NCI-H2107 treated with DMSO at 0.1 percent for 48 hours (cell line): Measurements from ENCODE around the gene EFCAB9.
"Not testable (repeated sequence)": the region's sequence is repeated elsewhere in the genome, so short reads cannot be mapped to it uniquely, and the experiment has no call there.

Experiments used
- DNase-seq: peaks from one replicate; lab custom pipeline; 2025; ENCODE audit not compliant: unreplicated experiment; lab: John Stamatoyannopoulos, UW

Gene EFCAB9

DNA sequence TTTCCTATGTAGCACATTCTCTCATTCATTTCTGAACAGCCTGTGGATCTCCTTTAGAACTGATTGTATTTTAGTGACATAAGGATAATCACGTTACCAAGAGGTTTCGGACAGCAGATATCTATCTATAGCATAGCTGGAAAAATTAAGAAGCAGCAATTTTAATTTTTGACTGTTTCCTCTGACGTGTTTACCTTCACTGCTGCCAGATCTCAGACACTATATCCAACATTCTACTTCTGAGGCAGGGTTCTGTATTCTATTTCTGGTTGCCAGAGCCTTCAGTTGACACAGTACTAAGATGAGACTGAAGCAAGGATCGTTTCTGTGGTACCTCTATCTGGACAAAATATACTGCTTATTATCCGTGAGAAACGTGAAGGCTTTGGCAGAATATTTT is at the start of gene EFCAB9:
Gene EFCAB9 (plus strand): TSS at position 301 of the 400 bp plus-strand sequence. CDS start 1 bp downstream, at position 302.
- DNase-seq, result no peak

DNA sequence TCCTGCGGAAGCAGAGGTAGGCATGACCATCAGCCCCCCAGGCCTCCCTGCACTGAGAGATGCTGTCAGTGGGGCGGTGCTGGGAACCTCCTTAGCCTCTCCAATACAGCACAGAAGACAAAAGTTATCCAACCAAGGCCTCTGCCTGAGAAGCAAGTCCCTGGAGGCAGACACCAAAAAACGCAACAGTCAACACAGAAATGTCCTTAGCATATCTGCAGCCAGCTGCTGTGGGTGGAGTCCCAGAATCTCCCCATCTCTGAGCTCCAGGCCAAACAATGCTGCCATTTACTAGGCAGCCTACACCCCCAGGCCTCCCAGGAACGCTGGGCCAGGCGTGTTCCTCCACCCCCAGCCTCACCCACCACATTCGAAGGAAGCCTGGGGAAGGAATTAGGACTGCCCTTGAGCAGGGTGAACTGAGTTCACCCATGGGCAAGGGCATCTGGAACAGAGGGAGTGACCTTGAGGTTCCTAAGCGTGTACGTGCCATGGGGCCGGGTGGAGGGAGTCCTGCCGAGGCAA is 49.6 kb upstream of the EFCAB9 start:
- DNase-seq, result no peak

DNA sequence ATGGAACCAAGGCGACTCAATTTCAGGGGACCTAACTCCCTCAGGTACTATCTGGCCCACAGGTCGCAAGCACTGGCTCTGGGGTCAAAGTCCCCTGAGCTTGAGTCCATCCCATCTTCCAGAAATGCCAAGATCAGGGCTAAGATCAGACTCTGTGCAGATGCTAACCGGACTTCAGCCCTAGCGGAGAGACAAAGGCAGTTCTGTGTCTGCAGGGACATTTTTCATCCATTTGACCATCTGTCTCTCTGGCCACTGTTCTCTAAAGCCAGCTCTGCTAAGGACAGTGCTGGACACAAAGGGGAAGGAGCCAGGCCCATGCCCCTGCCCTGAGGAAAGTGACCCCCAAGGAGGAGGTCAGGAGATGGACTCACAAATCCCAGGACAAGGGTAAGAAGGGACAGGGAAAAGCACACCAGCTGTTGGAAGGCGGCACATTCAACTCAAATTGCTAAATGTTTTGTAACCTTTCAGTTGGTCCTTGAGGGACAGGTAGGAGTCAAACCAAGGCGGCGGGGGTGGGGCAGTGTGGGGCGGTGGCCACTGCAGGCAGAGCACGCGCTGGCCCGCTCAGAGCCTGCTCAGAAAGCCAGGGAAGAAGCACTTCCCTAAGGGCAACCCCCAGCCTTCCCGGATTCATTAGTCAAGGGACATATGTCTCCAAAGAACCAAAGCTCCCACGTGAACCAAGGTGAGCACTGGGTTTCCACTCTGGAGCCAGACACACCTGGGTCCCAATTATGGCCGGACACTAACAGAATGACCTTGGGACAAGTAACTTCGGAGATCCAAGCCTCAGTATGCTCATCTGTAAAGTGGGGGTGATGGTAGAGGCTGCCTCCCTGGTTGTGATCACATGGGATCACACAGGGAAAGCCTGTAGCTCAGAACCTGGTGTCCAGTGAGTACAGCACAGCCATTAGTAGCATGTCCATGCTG is 48.8 kb upstream of the EFCAB9 start:
- DNase-seq, result no peak

DNA sequence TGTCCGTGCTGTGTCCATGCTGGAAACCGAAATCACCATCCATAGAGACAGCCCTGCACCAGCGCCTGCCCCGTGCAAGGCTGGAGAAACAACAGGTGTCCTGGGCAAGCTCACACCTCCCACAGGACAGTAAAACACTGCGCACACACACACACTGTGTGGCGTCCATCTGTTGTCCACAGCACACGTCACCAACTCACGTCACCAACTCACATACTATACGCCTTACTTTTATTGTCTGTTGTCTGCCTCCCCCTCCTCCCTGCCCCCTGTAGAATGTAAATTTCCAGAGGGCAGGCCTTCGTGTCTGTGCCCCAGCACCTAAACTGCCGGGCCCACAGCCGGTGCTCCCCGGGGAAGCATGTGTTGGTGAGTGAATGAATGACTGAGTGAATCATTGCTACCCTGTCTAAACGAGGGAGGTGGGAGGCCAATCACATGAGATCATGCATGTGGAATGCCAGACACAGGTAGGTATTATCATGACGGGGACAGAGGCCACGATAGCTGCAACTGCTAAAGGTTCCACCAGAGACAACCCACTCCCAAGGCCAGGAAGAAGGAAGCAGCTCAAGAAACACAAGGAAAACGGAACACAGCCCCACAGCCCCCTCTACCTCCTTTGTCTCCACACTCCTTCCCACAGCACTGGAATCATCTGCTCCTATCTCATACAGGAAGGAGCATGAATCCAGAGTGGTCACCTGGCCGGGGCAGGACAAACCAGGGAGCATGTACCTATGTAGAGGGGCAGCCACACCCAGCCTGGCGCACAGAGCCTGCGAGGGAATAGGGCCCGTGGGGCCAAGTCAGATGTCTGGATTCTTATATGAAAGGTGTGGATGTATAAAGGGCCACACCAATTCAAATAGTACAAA is 47.9 kb upstream of the EFCAB9 start:
- no peak for DNase-seq

DNA sequence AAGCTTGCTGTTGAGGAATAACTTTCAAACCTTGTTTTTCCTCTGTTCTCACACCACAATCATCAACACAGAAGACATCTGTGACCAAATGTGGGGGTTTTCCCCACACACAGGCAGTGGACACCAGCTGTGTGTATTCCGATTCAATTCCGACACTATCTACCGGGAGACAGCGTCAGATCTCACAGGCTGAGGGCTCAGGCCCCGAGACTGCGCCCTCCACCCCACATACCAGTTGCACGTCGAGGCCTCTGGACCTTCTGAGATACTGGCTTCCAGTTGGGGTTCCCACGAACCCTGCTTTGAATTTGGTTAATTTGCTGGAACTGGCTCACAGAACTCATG is 47.3 kb upstream of the EFCAB9 start:
- no peak for DNase-seq

DNA sequence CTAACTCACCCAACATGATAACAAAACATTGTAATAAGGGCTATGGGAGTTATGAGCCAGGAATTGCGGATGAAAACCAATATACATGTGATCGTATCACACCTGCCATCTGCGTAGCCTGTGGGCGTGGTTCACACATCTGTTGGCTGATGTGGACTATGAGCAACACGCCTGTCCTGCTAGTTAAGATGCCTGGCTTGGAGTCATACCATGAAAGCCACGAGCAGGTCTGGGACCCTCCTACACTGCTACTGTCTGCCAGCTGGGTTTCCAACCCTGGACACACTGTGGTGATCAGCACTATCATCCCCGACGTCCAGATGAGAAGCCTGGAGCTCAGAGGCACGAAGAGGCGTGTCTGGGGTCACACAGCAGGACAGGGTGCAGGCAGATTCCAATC is 46.1 kb upstream of the EFCAB9 start:
- no peak for DNase-seq

DNA sequence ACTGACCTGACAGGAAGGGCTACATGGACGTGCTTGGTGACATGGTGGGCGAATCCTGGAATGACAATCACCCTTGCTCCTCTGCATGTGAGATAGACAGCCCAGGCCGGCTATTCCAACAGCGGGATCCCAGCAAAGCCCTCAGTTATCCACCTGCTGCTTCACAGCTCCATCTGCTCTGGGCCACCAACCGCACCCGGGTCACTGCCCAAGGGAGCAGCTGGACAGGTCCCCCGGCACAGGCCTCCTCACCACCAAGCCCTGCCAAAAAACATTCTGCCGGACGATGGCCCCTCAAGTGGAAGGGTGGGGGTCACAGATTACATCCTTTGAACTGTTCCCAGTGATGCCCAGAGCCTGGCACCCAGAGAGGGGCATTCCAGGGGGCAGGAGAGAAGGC is 45.6 kb upstream of the EFCAB9 start:
- DNase-seq, result no peak

DNA sequence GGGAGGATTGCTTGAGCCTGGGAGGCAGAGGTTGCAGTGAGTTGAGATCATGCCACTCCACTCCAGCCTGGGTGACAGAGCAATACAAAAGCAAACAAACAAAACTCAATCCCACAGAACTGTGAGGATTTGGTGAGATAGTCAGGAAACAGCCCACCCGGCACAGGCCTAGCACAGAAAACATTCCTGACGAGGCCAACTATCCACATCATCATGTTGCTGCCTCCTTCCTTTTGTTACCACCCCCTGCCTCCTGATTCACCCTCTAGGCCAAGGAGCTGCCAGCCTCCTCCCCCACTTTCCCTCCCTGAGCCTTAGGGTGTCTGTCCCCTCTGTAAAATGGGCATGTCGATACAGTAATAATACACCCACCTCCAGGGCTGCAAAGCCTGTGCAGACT is 44.9 kb upstream of the EFCAB9 start:
- no peak for DNase-seq

DNA sequence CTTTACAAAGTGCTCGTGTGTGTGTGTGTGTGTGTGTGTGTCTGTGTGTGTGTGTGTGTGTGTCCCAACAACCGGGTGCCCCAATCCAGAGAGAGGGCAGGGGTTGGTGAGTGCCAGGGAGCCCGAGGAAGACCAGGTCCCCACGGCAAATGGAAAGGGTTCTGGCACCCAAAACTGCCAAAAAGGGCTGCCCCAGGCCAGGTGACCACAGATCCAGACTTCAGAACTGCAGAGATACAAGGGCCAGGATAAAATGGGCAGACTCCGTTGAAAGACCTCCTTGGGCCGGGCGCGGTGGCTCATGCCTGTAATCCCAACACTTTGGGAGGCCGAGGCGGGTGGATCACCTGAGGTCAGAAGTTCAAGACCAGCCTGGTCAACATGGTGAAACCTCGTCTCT is 44.5 kb upstream of the EFCAB9 start:
- not testable (repeated sequence) for DNase-seq

DNA sequence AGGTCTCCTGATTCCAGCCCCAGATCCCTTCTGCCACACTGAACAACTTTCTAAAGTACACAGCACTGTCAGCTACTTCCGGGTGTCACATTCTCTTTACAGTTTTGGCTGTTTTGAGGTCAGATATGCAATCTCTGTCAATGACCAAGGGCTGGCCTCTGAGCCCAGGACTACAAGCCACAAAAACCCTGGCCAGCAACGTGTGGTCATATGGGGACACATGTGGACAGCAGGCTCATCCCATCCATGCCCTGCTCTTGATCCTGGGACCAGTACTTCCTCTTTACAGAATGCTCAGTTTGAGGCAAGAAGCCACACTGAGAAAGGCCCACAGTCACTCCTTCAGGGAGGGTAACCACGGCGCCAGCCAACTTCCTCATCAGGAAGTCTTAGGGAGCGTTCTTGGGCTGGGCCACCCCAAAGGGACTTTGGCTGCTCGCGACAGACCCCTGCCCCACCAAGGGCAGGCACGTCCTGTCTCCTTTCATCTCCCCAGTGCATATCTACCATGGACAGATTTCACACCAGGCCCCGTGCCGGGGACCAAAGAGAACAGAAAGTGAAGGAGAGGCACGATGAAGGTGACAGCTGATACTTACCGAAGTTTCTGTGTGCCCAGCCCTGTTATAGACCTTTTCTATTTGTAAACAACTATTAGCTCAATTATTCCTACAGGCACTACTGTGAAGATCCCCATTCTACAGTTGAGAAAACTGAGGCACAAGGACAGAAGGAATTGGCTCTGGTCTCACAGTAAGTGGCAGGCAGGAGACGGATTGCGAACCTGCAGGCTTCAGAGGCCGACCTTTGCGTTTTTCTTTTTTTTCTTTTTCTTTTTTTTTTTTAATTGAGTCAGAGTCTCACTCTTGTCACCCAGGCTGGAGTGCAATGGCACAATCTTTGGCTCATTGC is 43.2 kb upstream of the EFCAB9 start:
- DNase-seq, result no peak

DNA sequence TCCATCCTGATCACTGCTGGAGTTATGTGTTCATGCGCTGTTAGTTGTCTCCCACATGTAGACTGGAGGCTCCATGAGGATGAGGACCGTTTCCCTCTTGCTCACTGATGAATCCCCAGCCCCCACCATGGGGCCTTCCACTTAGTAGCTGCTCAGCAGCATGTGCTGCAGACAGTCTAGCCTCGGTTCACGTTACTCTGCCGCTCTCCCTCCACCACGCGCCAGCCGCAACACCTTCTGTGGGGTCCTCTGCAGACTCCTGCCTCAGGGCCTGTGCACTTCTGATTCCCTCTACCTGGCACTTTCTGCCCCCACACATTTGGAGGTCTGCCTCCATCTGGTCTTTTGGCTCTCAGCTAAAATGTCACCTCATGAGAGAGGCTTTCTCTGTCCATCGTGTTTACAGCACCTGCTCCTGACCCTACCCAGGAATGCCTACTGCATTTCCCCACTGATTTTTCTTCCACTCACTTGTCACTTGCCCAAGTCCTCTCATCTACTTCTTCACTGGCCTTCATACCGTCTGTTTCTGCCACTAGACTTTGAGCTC is 42.2 kb upstream of the EFCAB9 start:
- DNase-seq, result no peak

DNA sequence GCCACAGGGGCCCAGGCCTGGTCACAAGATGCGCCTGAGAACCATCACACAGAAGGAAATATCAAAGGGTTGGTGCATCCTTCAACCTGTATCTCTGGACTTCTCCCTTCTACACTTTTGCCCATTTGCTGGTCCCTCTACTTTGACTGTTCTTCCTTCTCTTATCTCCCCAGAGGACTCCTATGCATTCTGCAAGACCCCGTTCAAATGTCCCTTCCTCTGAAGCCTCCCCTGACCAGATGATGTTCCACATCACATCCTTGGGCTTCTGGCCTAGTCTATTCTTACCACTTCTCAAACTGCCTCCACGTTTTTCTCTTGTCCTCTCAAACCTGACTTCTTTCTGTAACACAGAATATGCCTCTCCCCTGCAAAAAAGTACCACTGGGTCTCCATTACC is 40.3 kb upstream of the EFCAB9 start:
- DNase-seq, result no peak

DNA sequence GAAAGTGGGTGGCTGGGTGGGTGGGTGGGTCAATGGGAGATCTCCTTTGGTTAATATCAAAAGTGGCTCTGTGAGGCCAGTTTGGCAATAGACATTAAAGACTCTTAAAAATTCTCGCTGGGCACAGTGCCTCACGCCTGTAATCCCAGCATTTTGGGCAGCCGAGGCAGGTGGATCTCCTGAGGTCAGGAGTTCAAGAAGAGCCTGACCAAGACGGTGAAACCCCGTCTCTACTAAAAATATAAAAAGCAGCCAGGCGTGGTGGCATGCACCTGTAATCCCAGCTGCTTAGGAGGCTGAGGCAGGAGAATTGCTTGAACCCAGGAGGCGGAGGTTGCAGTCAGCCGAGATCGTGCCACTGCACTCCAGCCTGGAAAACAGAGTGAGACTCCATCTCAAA is 38.9 kb upstream of the EFCAB9 start:
- not testable (repeated sequence) for DNase-seq

DNA sequence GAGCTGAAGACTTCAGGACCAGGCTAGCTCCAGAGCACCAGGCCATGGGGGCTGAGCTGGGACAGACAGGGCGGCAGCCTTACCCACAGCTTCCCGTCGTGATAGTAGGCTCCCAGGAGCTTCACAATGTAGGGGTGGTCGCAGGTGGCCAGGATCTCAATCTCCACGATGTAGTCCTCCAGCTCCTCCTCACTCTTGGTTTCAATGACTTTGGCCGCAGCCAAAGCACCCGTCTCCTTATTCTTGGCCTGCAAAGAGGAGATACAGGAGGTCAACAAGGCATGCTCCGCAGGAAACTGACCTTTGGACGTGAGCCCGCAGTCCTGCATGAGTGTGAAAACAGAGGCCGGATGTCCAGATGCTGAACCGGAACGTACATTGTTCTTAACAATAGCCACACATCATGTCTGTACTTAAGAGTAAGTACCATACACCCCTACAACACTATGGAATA is 37.4 kb upstream of the EFCAB9 start:
- DNase-seq, result no peak

DNA sequence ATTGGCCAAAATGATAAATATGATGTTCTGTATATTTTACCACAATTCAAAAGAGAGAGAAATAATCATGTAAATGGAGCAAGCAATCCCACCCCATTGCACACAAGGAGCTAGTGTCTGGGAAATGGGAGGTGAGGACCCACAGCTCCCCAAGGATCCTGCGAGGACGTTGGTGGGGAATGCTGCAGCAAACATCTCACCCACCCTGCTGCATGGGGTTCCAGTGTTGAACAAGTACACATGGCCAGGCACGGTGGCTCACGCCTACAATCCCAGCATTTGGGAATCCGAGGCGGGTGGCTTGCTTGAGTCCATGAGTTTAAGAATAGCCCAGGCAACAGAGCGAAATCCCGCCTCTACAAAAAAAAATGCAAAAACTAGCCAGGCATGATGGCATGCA is 35.0 kb upstream of the EFCAB9 start:
- no peak for DNase-seq

DNA sequence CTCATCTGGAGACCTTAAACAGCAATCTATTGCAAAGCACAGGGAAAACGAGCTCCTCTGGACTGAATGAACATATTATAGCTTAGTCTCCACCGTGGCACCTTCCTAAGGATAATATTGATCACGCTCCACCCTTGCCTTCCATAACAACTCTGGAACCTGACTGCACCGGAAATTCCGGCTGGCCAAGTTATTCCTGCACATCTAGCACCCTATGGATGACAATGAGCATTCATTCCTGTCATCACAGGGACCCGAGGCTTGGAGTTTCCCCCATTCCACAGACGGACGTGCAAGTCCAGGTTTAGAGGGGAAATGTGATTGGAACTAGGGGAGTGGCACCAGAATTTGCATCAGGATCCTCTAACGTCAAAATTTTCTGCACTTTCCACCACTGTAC is 33.5 kb upstream of the EFCAB9 start:
- no peak for DNase-seq

DNA sequence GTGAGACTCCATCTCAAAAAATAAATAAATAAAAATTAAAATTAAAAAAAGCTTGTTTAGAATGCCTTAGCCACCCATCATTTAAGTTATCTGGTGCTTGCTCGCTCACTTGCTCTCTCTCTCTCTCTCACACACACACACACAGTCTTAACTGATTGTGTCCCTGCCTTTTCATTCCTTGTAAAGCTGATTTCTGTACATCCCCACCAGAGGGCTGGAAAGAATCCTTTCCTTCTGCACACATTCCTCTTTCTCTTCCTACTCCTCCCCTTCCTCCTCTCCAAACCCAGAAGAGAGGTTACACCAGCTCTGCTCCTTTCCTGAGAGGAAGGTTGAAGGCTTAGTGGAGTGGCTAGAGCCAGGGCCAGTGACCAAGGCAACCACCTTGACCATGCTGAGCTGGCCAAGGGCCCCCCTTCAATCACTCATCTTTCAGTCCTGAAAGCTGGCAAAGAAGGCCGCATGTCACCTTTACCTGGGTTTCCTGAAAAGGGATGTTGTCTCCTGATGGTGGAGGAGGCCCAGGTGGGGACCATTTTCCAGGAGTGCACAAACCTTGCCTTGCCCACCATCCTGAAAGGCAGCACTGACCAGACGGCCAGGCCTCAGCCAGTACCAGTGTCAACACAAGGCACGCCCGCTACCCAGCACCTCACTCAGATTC is 31.5 kb upstream of the EFCAB9 start:
- DNase-seq, result no peak

DNA sequence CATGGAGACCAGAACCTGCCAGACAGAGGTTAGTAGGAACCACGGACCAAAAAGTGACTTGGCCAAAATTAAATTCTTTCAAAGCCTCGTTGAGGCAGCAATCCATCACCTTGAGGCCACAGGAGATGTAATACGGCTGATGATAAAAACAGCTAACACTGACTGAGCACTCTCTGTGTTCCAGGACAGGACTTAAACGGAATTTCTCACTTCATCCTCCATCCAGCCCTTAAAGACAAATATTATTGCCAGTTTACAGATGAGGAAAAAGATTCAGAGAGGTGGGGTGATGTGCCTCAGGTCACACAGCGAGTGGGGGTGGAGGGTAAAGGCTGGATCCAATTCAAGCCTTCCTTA is 31.0 kb upstream of the EFCAB9 start:
- DNase-seq, result no peak

DNA sequence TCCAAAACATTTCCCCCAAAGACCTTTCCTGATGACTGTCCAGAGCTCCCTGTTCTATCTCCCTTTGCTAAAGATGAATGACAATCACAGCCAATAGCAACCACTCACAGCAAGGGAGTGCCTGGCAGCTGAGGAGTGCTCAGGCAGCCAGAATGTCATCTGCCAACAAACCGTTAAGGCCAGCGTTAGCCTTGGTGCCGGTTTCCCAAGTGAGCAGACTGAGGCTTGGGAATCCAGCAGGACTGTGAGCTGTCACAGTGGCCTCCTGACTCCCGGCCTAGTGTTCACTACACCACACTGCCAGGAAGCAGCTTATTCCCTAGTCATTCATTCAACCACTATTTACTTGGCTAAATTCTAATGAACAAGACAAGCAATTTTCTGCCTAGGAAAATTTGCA is 30.6 kb upstream of the EFCAB9 start:
- DNase-seq, result no peak

DNA sequence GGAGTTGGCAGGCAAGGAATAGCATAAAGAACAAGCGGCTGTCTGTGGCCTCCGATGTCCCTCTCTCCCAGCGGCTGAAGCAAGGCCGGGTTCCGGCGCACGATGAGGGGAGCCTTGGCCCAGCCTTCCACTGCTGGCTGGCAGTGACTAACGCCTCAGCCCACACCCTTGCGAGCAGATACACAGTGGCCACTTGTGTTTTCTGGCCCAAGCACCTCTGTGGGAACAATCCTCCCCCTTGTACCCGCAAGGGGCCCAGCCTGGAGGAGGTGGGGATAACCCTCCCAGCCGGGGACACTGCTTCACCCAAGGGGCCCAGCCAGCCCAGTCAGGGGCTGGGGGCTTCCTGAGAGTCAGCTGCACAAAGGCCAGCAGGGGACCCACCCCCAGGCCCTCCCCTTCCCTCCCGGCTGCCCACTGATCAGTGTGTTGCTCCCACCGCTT is 29.2 kb upstream of the EFCAB9 start:
- no peak for DNase-seq
